ENCODE results near the gene ZNF621.

- TF ChIP-seq CTCF (IDR thresholded peaks at IDR 0.05; ENCODE audit: poor library complexity) (no peak), EZH2 (IDR thresholded peaks at IDR 0.05; ENCODE audit: borderline replicate concordance) (no peak)
These were observed 33.8 kb upstream of the ZNF621 start for GRCh38 chr3:40490916-40491315.

All from hepatocyte (in vitro differentiated cells).